ENCODE results near the gene TOM1L1. TPM values are rescaled to one million over a fixed set of nuclear protein-coding genes. Genes with fewer than 3 reads are reported as not detected.

The TOM1L1 gene
- total and polyA plus RNA-seq, 4 donors: 21.4 to 119 (median 33.9) TPM

DNA sequence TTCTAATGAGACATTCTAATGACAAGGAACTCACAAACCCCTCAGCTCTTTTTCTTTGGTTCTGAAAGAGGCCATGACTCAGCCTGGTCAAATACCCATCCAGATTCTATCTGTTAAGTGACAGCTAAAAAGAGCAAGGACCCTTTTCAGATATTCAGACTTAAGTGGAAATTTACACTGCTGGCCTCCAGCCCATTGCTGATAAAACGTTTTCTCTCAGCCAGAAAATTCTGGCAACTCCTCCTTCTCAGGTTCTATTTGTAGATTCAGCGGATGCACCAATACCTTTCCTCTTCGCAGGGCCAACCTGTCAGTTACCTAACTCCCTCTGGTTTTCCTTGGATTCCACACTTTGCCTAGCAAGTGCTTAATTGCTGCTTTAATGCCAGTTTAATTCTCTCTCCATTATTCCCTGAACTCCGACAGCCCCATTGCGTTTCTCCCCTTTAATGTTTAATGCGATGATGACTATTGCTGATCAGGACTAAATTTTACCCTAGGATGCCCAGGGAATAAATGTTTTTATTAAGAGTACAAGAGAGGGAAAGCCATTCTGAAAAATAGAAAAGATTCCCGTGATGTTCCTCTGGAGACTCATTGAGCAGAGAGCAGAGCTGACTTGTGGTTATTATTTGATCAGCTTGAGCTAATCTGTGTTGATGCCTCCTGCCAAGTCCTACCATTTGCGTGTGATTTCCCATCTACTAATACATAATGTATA lies 35.9 kb upstream of the TOM1L1 start:
- peak overlapping the region in 1 of 2 donors; percentile 21 for H3K27ac ChIP-seq (ENCODE audit: low read depth in 1 of 2, low read length in 2 of 2)
- no peak for DNase-seq (ENCODE audit: low spot score)
- no peak overlapping the region for H3K9ac ChIP-seq (ENCODE audit: low read depth in 1 of 2, low read length in 2 of 2)
- H3K9me3 ChIP-seq (ENCODE audit: control insufficient read depth in 4 of 4, low read length in 3 of 4): no peaks in the 10 kb centered on the region
- H3K4me1 ChIP-seq (ENCODE audit: control insufficient read depth in 4 of 4, insufficient read depth in 4 of 4, low read length in 3 of 4): peaks cover 5 to 12% (median 10%) of the 10 kb centered on the region in 4 donors
- no peak overlapping the region for H3K4me3 ChIP-seq (ENCODE audit: low read depth in 1 of 3, low read length in 3 of 3)
- no peaks in the 10 kb centered on the region for H3K36me3 ChIP-seq (ENCODE audit: control insufficient read depth in 4 of 4, insufficient read depth in 3 of 4, low read depth in 1 of 4, low read length in 3 of 4)
- no peaks in the 10 kb centered on the region for H3K27me3 ChIP-seq (ENCODE audit: control insufficient read depth in 4 of 4, insufficient read depth in 4 of 4, low read length in 3 of 4)
- TF ChIP-seq RAD21 (IDR thresholded peaks at IDR 0.05) (peak in 1 of 2 donors; percentile 37), HNF4A (conservative IDR thresholded peaks at IDR 0.05) (peak in 1 of 2 donors; percentile 32), RXRA (IDR thresholded peaks at IDR 0.05) (peak in 1 of 2 donors; percentile 10), HNF4G (IDR thresholded peaks at IDR 0.05) (no peak), SP1 (IDR thresholded peaks at IDR 0.05) (peak; percentile 12), EGR1 (IDR thresholded peaks at IDR 0.05; ENCODE audit: low read depth in 2 of 2) (peak in 1 of 2 donors; percentile 8)
- TF ChIP-seq, protein P1, sequence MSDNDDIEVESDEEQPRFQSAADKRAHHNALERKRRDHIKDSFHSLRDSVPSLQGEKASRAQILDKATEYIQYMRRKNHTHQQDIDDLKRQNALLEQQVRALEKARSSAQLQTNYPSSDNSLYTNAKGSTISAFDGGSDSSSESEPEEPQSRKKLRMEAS (IDR thresholded peaks at IDR 0.05): no peak
- WGBS: 55% methylated on average over 8 of the region's 8 CpGs

DNA sequence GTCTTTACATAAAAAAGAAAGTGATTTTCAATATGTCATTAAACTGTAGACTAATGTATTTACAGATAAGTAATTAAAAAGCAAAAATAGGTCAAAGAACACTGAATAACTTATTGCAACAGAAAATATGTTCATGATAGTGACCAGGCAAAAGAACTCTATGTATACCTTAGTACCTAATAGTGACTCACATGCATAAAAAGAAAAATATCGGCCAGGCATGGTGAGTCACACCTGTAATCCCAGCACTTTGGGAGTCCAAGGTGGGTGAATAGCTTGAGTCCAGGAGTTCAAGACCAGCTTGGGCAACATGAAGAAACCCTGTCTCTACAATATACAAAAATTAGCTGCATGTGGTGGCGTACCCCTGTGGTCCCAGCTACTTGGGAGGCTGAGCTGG lies 33.0 kb upstream of the TOM1L1 start:
- no peak overlapping the region for H3K27ac ChIP-seq (ENCODE audit: low read depth in 1 of 2, low read length in 2 of 2)
- no peaks in the 10 kb centered on the region for H3K36me3 ChIP-seq (ENCODE audit: control insufficient read depth in 4 of 4, insufficient read depth in 3 of 4, low read depth in 1 of 4, low read length in 3 of 4)
- no peak overlapping the region for H3K9ac ChIP-seq (ENCODE audit: low read depth in 1 of 2, low read length in 2 of 2)
- H3K4me1 ChIP-seq (ENCODE audit: control insufficient read depth in 4 of 4, insufficient read depth in 4 of 4, low read length in 3 of 4): peaks cover 5 to 12% (median 10%) of the 10 kb centered on the region in 4 donors
- no peaks in the 10 kb centered on the region for H3K27me3 ChIP-seq (ENCODE audit: control insufficient read depth in 4 of 4, insufficient read depth in 4 of 4, low read length in 3 of 4)
- DNase-seq (ENCODE audit: low spot score): no peak
- WGBS: 94% methylated on average over 2 of the region's 2 CpGs
- TF ChIP-seq SP1 (IDR thresholded peaks at IDR 0.05) (no peak), GABPA (IDR thresholded peaks at IDR 0.05 in 1 of 2, conservative IDR thresholded peaks at IDR 0.05 in 1 of 2) (no peak), HNF4A (conservative IDR thresholded peaks at IDR 0.05) (no peak), NR2F2 (IDR thresholded peaks at IDR 0.05) (no peak), JUND (IDR thresholded peaks at IDR 0.05) (no peak), FOXA2 (IDR thresholded peaks at IDR 0.05) (no peak), FOXA1 (IDR thresholded peaks at IDR 0.05) (no peak), EGR1 (IDR thresholded peaks at IDR 0.05; ENCODE audit: low read depth in 2 of 2) (no peak), TAF1 (conservative IDR thresholded peaks at IDR 0.05) (no peak), HNF4G (IDR thresholded peaks at IDR 0.05) (no peak), YY1 (IDR thresholded peaks at IDR 0.05) (no peak), RAD21 (IDR thresholded peaks at IDR 0.05) (no peak)
- TF ChIP-seq, protein P2, sequence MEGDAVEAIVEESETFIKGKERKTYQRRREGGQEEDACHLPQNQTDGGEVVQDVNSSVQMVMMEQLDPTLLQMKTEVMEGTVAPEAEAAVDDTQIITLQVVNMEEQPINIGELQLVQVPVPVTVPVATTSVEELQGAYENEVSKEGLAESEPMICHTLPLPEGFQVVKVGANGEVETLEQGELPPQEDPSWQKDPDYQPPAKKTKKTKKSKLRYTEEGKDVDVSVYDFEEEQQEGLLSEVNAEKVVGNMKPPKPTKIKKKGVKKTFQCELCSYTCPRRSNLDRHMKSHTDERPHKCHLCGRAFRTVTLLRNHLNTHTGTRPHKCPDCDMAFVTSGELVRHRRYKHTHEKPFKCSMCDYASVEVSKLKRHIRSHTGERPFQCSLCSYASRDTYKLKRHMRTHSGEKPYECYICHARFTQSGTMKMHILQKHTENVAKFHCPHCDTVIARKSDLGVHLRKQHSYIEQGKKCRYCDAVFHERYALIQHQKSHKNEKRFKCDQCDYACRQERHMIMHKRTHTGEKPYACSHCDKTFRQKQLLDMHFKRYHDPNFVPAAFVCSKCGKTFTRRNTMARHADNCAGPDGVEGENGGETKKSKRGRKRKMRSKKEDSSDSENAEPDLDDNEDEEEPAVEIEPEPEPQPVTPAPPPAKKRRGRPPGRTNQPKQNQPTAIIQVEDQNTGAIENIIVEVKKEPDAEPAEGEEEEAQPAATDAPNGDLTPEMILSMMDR (IDR thresholded peaks at IDR 0.05; ENCODE audit: low read depth, low read length, missing input control): no peak
- TF ChIP-seq, protein P3, sequence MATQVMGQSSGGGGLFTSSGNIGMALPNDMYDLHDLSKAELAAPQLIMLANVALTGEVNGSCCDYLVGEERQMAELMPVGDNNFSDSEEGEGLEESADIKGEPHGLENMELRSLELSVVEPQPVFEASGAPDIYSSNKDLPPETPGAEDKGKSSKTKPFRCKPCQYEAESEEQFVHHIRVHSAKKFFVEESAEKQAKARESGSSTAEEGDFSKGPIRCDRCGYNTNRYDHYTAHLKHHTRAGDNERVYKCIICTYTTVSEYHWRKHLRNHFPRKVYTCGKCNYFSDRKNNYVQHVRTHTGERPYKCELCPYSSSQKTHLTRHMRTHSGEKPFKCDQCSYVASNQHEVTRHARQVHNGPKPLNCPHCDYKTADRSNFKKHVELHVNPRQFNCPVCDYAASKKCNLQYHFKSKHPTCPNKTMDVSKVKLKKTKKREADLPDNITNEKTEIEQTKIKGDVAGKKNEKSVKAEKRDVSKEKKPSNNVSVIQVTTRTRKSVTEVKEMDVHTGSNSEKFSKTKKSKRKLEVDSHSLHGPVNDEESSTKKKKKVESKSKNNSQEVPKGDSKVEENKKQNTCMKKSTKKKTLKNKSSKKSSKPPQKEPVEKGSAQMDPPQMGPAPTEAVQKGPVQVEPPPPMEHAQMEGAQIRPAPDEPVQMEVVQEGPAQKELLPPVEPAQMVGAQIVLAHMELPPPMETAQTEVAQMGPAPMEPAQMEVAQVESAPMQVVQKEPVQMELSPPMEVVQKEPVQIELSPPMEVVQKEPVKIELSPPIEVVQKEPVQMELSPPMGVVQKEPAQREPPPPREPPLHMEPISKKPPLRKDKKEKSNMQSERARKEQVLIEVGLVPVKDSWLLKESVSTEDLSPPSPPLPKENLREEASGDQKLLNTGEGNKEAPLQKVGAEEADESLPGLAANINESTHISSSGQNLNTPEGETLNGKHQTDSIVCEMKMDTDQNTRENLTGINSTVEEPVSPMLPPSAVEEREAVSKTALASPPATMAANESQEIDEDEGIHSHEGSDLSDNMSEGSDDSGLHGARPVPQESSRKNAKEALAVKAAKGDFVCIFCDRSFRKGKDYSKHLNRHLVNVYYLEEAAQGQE (IDR thresholded peaks at IDR 0.05): no peak
- TF ChIP-seq, protein P4, sequence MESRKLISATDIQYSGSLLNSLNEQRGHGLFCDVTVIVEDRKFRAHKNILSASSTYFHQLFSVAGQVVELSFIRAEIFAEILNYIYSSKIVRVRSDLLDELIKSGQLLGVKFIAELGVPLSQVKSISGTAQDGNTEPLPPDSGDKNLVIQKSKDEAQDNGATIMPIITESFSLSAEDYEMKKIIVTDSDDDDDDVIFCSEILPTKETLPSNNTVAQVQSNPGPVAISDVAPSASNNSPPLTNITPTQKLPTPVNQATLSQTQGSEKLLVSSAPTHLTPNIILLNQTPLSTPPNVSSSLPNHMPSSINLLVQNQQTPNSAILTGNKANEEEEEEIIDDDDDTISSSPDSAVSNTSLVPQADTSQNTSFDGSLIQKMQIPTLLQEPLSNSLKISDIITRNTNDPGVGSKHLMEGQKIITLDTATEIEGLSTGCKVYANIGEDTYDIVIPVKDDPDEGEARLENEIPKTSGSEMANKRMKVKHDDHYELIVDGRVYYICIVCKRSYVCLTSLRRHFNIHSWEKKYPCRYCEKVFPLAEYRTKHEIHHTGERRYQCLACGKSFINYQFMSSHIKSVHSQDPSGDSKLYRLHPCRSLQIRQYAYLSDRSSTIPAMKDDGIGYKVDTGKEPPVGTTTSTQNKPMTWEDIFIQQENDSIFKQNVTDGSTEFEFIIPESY (IDR thresholded peaks at IDR 0.05): no peak
- no peaks in the 10 kb centered on the region for H3K9me3 ChIP-seq (ENCODE audit: control insufficient read depth in 4 of 4, low read length in 3 of 4)
- no peak overlapping the region for H3K4me3 ChIP-seq (ENCODE audit: low read depth in 1 of 3, low read length in 3 of 3)

Data from liver (tissue), 9 donors.